H1 (cell line): ENCODE results near the gene GPS1. TPM values are rescaled to one million over a fixed set of nuclear protein-coding genes. Genes with fewer than 3 reads are reported as not detected.

Experiments
- CTCF ChIA-PET: fragments of 300-600 bp; sonication (Branson Sonifier 250); formaldehyde crosslinking; loops from one replicate; lab custom pipeline; 2021; ENCODE audit not compliant: partially characterized antibody; lab: Charles Lee
- POLR2A ChIA-PET: fragments of 300-600 bp; sonication (Branson Sonifier 250); formaldehyde crosslinking; loops from one replicate; lab custom pipeline; 2021; ENCODE audit warnings: inconsistent platforms; ENCODE audit not compliant: partially characterized antibody; lab: Charles Lee
- DNase-seq, 2 experiments: peaks; one replicate each; pipeline versions ENCODE4 v3.0.0 to v3.0.0-alpha.2; 2010 to 2022; ENCODE audit warnings: low spot score in 2 of 2, low read depth in 1 of 2, mixed read lengths in 1 of 2
- FAIRE-seq: peaks from 2 replicates; lab custom pipeline; 2011; peaks lifted over from hg19 to GRCh38; lab: Jason Lieb, UNC
- H2AFZ ChIP-seq: 2 replicates; pipeline ENCODE4 v1.8.1; 2012; ENCODE audit warnings: low read length, inconsistent platforms
- H2AK5ac ChIP-seq: 2 replicates; pipeline ENCODE4 v1.6.1; 2013; ENCODE audit warnings: low read depth, low read length
- H2BK120ac ChIP-seq: replicated peaks from 2 replicates; pipeline ENCODE3; 2013; ENCODE audit warnings: low read depth, low read length, inconsistent platforms
- H2BK12ac ChIP-seq: 2 replicates; pipeline ENCODE4 v1.6.1; 2013; ENCODE audit warnings: low read depth, low read length
- H2BK15ac ChIP-seq: 2 replicates; pipeline ENCODE4 v1.6.1; 2013; ENCODE audit warnings: low read length
- H2BK20ac ChIP-seq: 2 replicates; pipeline ENCODE4 v1.6.1; 2013; ENCODE audit warnings: low read length
- H2BK5ac ChIP-seq: 2 replicates; pipeline ENCODE4 v1.6.1; 2013; ENCODE audit warnings: low read depth, low read length
- H3K14ac ChIP-seq: 2 replicates; pipeline ENCODE4 v1.6.1; 2013; ENCODE audit warnings: inconsistent platforms; ENCODE audit not compliant: insufficient read length
- H3K18ac ChIP-seq: 2 replicates; pipeline ENCODE4 v1.6.1; 2013; ENCODE audit warnings: low read length; ENCODE audit errors: extremely low read depth
- H3K23ac ChIP-seq: 2 replicates; pipeline ENCODE4 v1.6.1; 2013; ENCODE audit warnings: inconsistent platforms; ENCODE audit not compliant: insufficient read length
- H3K23me2 ChIP-seq: 2 replicates; pipeline ENCODE4 v1.6.1; 2013; ENCODE audit warnings: low read depth, low read length
- H3K27ac ChIP-seq: 2 replicates; pipeline ENCODE4 v1.6.1; 2011; ENCODE audit warnings: low read depth, low read length, inconsistent platforms
- H3K27me3 ChIP-seq, 4 experiments: replicated peaks in 1 of 4; 1 replicate in 1 of 4; 2 replicates in 3 of 4; pipeline versions ENCODE4 v1.6.1 to v1.8.1; 2011 to 2013; ENCODE audit warnings: low read length in 3 of 4, mild to moderate bottlenecking in 3 of 4, inconsistent platforms in 2 of 4, mixed read lengths in 2 of 4, moderate library complexity in 1 of 4; ENCODE audit not compliant: control insufficient read depth in 3 of 4, insufficient read depth in 3 of 4; ENCODE audit errors: extremely low read depth in 1 of 4
- H3K36me3 ChIP-seq, 4 experiments: 2 replicates each; pipeline versions ENCODE4 v1.6.1 to v1.8.1; 2011 to 2013; ENCODE audit warnings: mild to moderate bottlenecking in 4 of 4, low read length in 3 of 4, moderate library complexity in 2 of 4, control low read depth in 1 of 4, inconsistent platforms in 1 of 4; ENCODE audit not compliant: insufficient read depth in 4 of 4, control insufficient read depth in 2 of 4
- H3K4ac ChIP-seq: replicated peaks from 2 replicates; pipeline ENCODE3; 2013; ENCODE audit warnings: low read length, low read depth, mixed read lengths, inconsistent platforms; ENCODE audit not compliant: insufficient read length
- H3K4me1 ChIP-seq, 4 experiments: replicated peaks in 1 of 4; 1 replicate in 1 of 4; 2 replicates in 3 of 4; pipeline versions ENCODE4 v1.6.1 to v1.8.1; 2011 to 2013; ENCODE audit warnings: low read length in 3 of 4, inconsistent platforms in 2 of 4, mixed read lengths in 1 of 4; ENCODE audit not compliant: insufficient read depth in 4 of 4, control insufficient read depth in 3 of 4
- H3K4me2 ChIP-seq, 2 experiments: 2 replicates each; pipeline versions ENCODE4 v1.6.1 to v1.8.1; 2011 to 2013; ENCODE audit warnings: low read depth in 2 of 2, low read length in 2 of 2, control low read depth in 1 of 2, inconsistent platforms in 1 of 2, mild to moderate bottlenecking in 1 of 2; ENCODE audit not compliant: insufficient read depth in 1 of 2
- H3K4me3 ChIP-seq, 4 experiments: fragments of 200-600, 300-600 bp in 1 of 4; sonication (generic), shearing (Covaris generic), sonication (Bioruptor Twin) in 1 of 4; 2 replicates each; pipeline versions ENCODE4 v1.5.1 to v1.8.1; 2011 to 2016; ENCODE audit warnings: low read length in 4 of 4, low read depth in 3 of 4, control low read depth in 2 of 4, inconsistent platforms in 2 of 4, mild to moderate bottlenecking in 2 of 4, mixed read lengths in 1 of 4, moderate library complexity in 1 of 4; ENCODE audit not compliant: insufficient read depth in 2 of 4; ENCODE audit errors: extremely low read depth in 1 of 4
- H3K56ac ChIP-seq: replicated peaks from 2 replicates; pipeline ENCODE3; 2013; ENCODE audit warnings: low read depth, mild to moderate bottlenecking, mixed read lengths, low read length, inconsistent platforms; ENCODE audit not compliant: insufficient read length
- H3K79me1 ChIP-seq: 2 replicates; pipeline ENCODE4 v1.6.1; 2013; ENCODE audit warnings: low read depth, low read length, control low read depth
- H3K79me2 ChIP-seq, 2 experiments: 2 replicates each; pipeline versions ENCODE4 v1.6.1 to v1.8.1; 2012 to 2013; ENCODE audit warnings: low read length in 2 of 2, mild to moderate bottlenecking in 2 of 2, inconsistent platforms in 1 of 2; ENCODE audit not compliant: insufficient read depth in 2 of 2, control insufficient read depth in 1 of 2
- H3K9ac ChIP-seq, 4 experiments: replicated peaks in 1 of 4; 1 replicate in 1 of 4; 2 replicates in 3 of 4; pipeline versions ENCODE4 v1.6.1 to v1.8.1; 2011 to 2013; ENCODE audit warnings: low read depth in 3 of 4, low read length in 3 of 4, control low read depth in 2 of 4, mild to moderate bottlenecking in 2 of 4, moderate library complexity in 2 of 4, inconsistent platforms in 1 of 4; ENCODE audit errors: extremely low read depth in 1 of 4
- H3K9me3 ChIP-seq, 2 experiments: 2 replicates each; pipeline versions ENCODE4 v1.6.1 to v1.8.1; 2012 to 2013; ENCODE audit warnings: mild to moderate bottlenecking in 2 of 2, moderate library complexity in 2 of 2, control low read depth in 1 of 2, inconsistent platforms in 1 of 2, low read depth in 1 of 2, low read length in 1 of 2, mixed read lengths in 1 of 2; ENCODE audit not compliant: insufficient read depth in 2 of 2
- H4K20me1 ChIP-seq, 2 experiments: replicated peaks in 1 of 2; 2 replicates each; pipeline versions ENCODE3 to v1.8.1; 2011 to 2013; ENCODE audit warnings: inconsistent platforms in 2 of 2, low read length in 2 of 2, mild to moderate bottlenecking in 1 of 2; ENCODE audit not compliant: insufficient read depth in 2 of 2, control insufficient read depth in 1 of 2
- H4K5ac ChIP-seq: 2 replicates; pipeline ENCODE4 v1.6.1; 2013; ENCODE audit warnings: low read length, low read depth, mixed read lengths, inconsistent platforms; ENCODE audit not compliant: insufficient read length
- H4K8ac ChIP-seq: 2 replicates; pipeline ENCODE4 v1.8.0; 2013; ENCODE audit warnings: mild to moderate bottlenecking, moderate library complexity, low read length, inconsistent platforms; ENCODE audit not compliant: insufficient read depth; ENCODE audit errors: extremely low read depth
- H4K91ac ChIP-seq: replicated peaks from 2 replicates; pipeline ENCODE3; 2013; ENCODE audit warnings: low read length, mixed read lengths, inconsistent platforms; ENCODE audit not compliant: insufficient read length
- ATF3 ChIP-seq: IDR thresholded peaks from 2 replicates; pipeline ENCODE4 v1.6.1; 2011; ENCODE audit warnings: low read depth, mild to moderate bottlenecking, low read length; ENCODE audit not compliant: insufficient read depth
- EZH2 ChIP-seq: fragments of 200-600 bp; sonication (generic); IDR thresholded peaks from 2 replicates; pipeline ENCODE4 v1.7.1; 2012; ENCODE audit warnings: low read depth, mild to moderate bottlenecking, moderate library complexity, low read length, inconsistent platforms; ENCODE audit not compliant: severe bottlenecking
- POLR2AphosphoS5 ChIP-seq: IDR thresholded peaks from 2 replicates; pipeline ENCODE4 v1.6.1; 2011; ENCODE audit warnings: low read depth, low read length
- WGBS, 2 experiments: shearing (Covaris generic) in 1 of 2; methylation state at CpG; one replicate each; pipeline versions ENCODE4 v1.1.6 to v1.1.7; 2013 to 2015; ENCODE audit warnings: low lambda C conversion rate in 2 of 2, mixed read lengths in 2 of 2, inconsistent platforms in 1 of 2, low coverage in 1 of 2, missing lambda C conversion rate in 1 of 2; ENCODE audit not compliant: insufficient replicate concordance in 2 of 2, insufficient coverage in 1 of 2, insufficient read length in 1 of 2; ENCODE audit errors: extremely low coverage in 1 of 2, missing lambda C conversion rate in 1 of 2; 5-methylcytosine and 5-hydroxymethylcytosine counted together
- polyA plus RNA-seq, 7 experiments: library from polyadenylated mRNA; depleted of rRNA in 3 of 7; stranded (reverse) in 5 of 7; unstranded in 2 of 7; fragments of >200 nt in 5 of 7; fragments of 200-250 nt in 2 of 7; gene quantifications; 1 replicate in 5 of 7; 2 replicates in 1 of 7; 4 replicates in 1 of 7; pipeline versions ENCODE4 v1.2.1 to v1.2.3, GENCODE V29; 2011 to 2013; ENCODE audit warnings: missing spikeins in 2 of 7, mixed read lengths in 2 of 7
- total RNA-seq: library from RNA; stranded (reverse); fragmentation: NEBNext Ultra II Directional; extraction: Animal tissue kit (Norgen Biotek cat#: 25700); gene quantifications from 2 replicates; pipeline ENCODE4 v1.2.1, GENCODE V29; 2021

GPS1 gene
- total and polyA plus RNA-seq, 2 of the 8 experiments (the other 6 are each of a cell fraction or from before 2014, with no cell fraction given): 153 to 277 TPM

- CTCF ChIA-PET: interaction anchor here (1.1 to 1.7 kb wide), 5 partner anchors 8 to 25 kb away, joined by 3 to 6 read pairs (median 3); no protein-coding TSS in a partner anchor
Observed at GRCh38 chr17:82049521-82049971, 2.2 kb upstream of the GPS1 start.

More at GRCh38 chr17:82049521-82049971, 2.2 kb upstream of the GPS1 start:
- Histone ChIP-seq H3K9ac (no peak overlapping the region), H2AK5ac (no peak overlapping the region), H4K5ac (no peak overlapping the region), H3K79me2 (peaks cover 0 to 12% of the 10 kb centered on the region in 2 experiments; a peak in 1 of 4 replicates), H3K4me3 (no peak overlapping the region), H2BK120ac (no peak overlapping the region), H4K91ac (no peak overlapping the region), H3K27ac (no peak overlapping the region), H3K4me2 (no peak overlapping the region), H2BK5ac (no peak overlapping the region), H3K18ac (no peak overlapping the region), H2BK12ac (no peak overlapping the region), H3K4ac (no peak overlapping the region), H2AFZ (no peak overlapping the region), H3K14ac (no peak overlapping the region), H3K9me3 (no peaks in the 10 kb centered on the region), H2BK20ac (no peak overlapping the region), H3K27me3 (no peaks in the 10 kb centered on the region; a peak in 1 of 7 replicates), H3K56ac (no peak overlapping the region), H2BK15ac (no peak overlapping the region), H3K23me2 (peaks cover 6% of the 10 kb centered on the region; the same call in 1 of the 2 replicates), H4K20me1 (peaks cover 4 to 7% of the 10 kb centered on the region in 2 experiments), H3K36me3 (peaks cover 0 to 14% (median 4%) of the 10 kb centered on the region in 4 experiments; a peak in 4 of 8 replicates), H3K23ac (no peak overlapping the region), H3K79me1 (peaks cover 6% of the 10 kb centered on the region; the same call in 1 of the 2 replicates), H4K8ac (no peak overlapping the region), H3K4me1 (peaks cover 0 to 11% (median 6%) of the 10 kb centered on the region in 4 experiments; a peak in 5 of 7 replicates)
- WGBS, 2 experiments: 92% methylated on average over 16 of the region's 16 CpGs; no CpG with 5 or more reads in 1 of the 2 experiments
- TF ChIP-seq EZH2 (no peak), POLR2AphosphoS5 (no peak), ATF3 (no peak)
- no peak for DNase-seq
- POLR2A ChIA-PET: interaction anchor here (1.0 to 13.2 kb wide), 6 partner anchors 8 to 347 kb away, joined by 3 to 161 read pairs (median 6); partner anchors contain the start of genes CENPX, DUS1L, LRRC45 and MRPL12
- no peak for FAIRE-seq
